Sciatic nerve (tissue), 2 donors: ENCODE results near the gene TPSD1. TPM values are rescaled to one million over a fixed set of nuclear protein-coding genes. Genes with fewer than 3 reads are reported as not detected.
"Not testable (repeated sequence)": the region's sequence is repeated elsewhere in the genome, so short reads cannot be mapped to it uniquely, and the experiment has no call there.

Source experiments
- ATAC-seq: fragments of 200-7000 bp; cut with Tn5 transposase; one replicate; pipeline ENCODE4 v1.9.1; 2020; ENCODE audit warnings: mild to moderate bottlenecking, moderate library complexity
- DNase-seq: peaks from one replicate; pipeline ENCODE4 v3.0.0-alpha.2; 2020; ENCODE audit warnings: low spot score
- intact Hi-C: fragments of 100-400 bp; cut with DNase I; formaldehyde crosslinking; loops from one replicate; pipeline ENCODE4 v1.14.2; 2022
- total RNA-seq: library from RNA; stranded (reverse); fragmentation: NEBNext Ultra II Directional; extraction: Animal tissue kit (Norgen Biotek cat#: 25700); gene quantifications from one replicate; pipeline ENCODE4 v1.2.1, GENCODE V29; 2021
- donor health status: DM: no; HTN: no; CAD: no.
- donor health status: DM: no; HTN: no; CAD: no.

Gene TPSD1
- total RNA-seq: 0.27 TPM

- DNase-seq, ATAC-seq, intact Hi-C loops: not testable (repeated sequence)
These were observed at the start of gene TPSD1 for GRCh38 chr16:1255276-1256122. TSS of gene TPSD1 (plus strand) at chr16:1256069. CDS start at chr16:1256281, 212 bp downstream.

DNA sequence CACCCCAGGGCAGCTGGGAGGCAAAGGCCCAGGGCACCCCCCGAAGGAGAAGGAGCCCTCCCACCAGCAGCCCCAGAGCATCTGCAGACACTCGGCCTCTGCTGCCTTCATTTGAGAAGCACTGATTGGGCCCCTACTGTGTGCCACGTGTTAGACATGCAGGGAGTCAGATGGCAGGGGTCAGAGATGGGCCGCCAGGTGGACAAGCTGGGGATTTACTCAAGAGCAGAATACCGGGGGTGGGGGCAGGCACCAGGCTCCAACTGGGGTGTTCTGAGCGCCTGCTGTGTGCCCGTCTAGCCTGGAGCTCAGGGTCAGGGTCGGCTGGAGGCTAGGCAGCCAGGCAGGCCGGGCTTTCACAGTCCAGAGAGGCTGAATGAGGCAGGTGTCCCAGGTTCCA lies 49.5 kb upstream of the TPSD1 start:
- no peak for ATAC-seq

DNA sequence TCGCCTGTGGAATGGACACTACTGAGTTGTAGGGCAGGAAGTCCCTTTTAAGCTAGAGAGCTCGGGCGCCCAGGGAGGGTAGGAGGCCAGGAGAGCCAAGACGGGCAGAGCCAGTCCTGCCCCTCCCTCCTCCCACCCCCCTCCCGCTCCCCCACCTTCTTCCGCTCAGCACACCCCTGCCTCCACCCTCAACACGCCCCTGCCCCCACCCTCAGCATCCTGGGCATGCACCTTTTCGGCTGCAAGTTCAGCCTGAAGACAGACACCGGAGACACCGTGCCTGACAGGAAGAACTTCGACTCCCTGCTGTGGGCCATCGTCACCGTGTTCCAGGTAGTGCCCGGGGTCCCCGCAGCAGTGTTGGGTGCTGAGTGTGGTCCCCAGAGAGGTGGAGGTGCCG lies 49.1 kb upstream of the TPSD1 start:
- DNase-seq (no peak), ATAC-seq (no peak)
- intact Hi-C loops: no loop called here

More for the DNA sequence above, 49.5 kb upstream of the TPSD1 start:
- intact Hi-C loops: no loop called here
- no peak for DNase-seq

GRCh38 chr16:1208239-1208830 lies 47.5 kb upstream of the TPSD1 start:
- no peak for DNase-seq
- no peak for ATAC-seq
- intact Hi-C loops: no loop called here

DNA sequence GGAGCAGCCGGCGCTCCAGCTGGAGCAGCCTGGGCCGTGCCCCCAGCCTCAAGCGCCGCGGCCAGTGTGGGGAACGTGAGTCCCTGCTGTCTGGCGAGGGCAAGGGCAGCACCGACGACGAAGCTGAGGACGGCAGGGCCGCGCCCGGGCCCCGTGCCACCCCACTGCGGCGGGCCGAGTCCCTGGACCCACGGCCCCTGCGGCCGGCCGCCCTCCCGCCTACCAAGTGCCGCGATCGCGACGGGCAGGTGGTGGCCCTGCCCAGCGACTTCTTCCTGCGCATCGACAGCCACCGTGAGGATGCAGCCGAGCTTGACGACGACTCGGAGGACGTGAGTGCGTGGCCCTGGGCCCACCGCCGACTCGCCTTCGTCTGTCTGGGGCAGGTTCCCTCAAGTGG lies 46.8 kb upstream of the TPSD1 start:
- DNase-seq (no peak), ATAC-seq (no peak)
- intact Hi-C loops: no loop called here

DNA sequence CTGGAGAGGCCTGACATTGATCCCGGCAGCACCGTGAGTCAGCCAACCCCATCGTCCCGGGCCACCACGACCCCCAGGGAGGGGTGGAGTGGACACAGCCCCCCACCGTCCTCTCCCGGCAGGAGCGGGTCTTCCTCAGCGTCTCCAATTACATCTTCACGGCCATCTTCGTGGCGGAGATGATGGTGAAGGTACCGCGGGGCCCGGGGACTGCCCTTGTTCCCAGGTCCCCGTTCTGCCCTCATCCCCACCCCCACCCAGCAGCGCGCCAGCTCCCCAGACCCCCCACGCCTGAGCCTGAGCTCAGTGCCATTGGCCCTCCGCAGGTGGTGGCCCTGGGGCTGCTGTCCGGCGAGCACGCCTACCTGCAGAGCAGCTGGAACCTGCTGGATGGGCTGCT lies 45.4 kb upstream of the TPSD1 start:
- no peak for DNase-seq
- ATAC-seq: no peak
- intact Hi-C loops: no loop called here

DNA sequence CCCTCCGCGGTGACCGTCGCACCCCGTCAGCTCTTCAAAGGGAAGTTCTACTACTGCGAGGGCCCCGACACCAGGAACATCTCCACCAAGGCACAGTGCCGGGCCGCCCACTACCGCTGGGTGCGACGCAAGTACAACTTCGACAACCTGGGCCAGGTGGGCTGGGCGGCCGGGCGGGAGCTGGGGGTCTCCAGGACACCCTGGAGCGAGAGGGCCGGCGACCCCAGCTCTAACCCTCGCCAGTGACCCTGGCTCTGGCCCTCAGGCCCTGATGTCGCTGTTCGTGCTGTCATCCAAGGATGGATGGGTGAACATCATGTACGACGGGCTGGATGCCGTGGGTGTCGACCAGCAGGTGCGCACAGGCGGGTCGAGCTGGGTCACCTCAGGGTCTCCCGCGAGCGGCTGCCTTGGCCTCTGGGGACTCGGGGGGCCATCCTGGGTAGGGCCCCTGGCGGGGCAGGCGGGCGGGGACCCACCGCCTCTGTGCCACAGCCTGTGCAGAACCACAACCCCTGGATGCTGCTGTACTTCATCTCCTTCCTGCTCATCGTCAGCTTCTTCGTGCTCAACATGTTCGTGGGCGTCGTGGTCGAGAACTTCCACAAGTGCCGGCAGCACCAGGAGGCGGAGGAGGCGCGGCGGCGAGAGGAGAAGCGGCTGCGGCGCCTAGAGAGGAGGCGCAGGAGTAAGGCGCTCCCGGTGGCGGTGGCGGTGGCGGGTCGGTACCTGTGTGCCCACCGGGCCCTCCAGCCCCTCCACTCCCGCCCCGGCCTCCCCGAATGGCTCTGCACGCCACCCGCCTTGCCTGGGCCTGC lies 44.2 kb upstream of the TPSD1 start:
- DNase-seq (no peak), ATAC-seq (no peak)
- intact Hi-C loops: no loop called here

DNA sequence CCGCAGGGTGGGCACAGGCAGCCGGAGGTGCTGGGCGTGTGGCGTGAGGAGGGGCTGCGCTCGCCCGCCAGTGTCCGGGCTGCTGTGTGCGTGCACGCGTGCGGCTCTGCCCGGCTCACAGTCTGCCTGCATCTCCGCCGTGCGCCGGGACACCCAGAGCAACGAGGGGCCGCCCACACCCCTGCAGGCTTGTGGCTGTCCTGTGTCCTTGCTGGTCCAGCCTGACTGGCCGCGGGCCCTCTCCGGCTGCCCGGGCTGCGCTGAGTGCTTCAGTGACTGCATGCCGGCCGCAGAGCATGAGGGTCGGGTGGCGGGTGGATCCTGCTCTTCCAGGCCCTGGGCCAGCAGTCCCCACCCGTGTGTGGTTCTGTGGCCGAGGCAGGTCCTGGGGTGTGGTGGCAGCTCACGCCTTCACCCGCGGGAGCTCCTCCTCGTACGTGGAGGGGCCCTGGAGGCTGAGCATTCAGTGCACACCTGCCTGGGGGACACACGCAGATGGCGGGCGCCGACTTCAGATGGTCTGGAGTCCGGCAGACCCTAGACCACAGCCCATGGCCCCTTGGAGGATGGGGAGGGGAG lies 43.2 kb upstream of the TPSD1 start:
- intact Hi-C loops: no loop called here
- DNase-seq (no peak), ATAC-seq (no peak)

DNA sequence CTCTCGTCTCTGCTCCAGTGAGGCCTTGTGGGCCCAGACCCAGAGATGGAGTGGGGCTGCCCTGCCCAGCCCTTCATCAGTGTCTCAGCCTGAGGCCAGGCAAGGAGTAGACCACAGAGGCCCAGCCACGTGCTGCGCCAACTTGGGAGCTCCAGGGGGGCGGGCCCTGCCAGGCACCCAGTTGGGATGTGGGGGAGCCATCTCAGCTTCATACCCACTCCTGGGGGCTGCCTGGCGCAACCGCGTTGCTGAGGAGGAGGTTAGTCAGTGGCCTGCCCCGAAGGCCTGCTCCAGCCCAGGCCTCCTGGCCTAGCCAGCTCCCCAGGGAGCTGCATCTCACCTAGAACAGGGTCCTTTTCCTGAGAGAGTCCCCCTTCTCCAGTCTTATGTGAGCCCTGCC lies 42.6 kb upstream of the TPSD1 start:
- intact Hi-C loops: no loop called here
- DNase-seq: no peak
- ATAC-seq: no peak

DNA sequence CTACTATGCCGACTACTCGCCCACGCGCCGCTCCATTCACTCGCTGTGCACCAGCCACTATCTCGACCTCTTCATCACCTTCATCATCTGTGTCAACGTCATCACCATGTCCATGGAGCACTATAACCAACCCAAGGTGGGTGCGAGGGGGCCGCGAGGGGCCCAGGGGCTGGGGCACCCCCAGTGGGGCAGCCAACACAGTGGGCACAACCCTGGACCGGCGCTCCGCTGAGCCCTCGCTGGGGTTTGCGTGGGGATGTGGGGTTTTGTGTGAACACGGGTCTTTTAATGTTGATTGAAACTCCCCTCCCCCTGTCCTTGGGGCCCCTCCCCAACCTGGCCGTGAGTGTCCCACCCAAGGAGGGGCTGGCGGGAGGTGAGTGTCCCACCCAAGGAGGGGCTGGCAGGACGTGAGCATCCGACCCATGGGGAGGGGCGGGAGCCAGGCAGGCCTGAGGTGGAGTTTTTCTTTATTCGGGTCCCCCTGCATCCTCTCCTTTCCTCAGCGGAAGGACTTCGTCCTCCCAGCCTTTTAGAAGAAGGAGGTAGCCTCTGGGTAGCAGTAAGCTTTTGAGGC lies 42.0 kb upstream of the TPSD1 start:
- no peak for ATAC-seq
- intact Hi-C loops: no loop called here
- DNase-seq: no peak

GRCh38 chr16:1214719-1215118 lies 41.1 kb upstream of the TPSD1 start:
- intact Hi-C loops: no loop called here
- ATAC-seq (no peak), DNase-seq (no peak)

DNA sequence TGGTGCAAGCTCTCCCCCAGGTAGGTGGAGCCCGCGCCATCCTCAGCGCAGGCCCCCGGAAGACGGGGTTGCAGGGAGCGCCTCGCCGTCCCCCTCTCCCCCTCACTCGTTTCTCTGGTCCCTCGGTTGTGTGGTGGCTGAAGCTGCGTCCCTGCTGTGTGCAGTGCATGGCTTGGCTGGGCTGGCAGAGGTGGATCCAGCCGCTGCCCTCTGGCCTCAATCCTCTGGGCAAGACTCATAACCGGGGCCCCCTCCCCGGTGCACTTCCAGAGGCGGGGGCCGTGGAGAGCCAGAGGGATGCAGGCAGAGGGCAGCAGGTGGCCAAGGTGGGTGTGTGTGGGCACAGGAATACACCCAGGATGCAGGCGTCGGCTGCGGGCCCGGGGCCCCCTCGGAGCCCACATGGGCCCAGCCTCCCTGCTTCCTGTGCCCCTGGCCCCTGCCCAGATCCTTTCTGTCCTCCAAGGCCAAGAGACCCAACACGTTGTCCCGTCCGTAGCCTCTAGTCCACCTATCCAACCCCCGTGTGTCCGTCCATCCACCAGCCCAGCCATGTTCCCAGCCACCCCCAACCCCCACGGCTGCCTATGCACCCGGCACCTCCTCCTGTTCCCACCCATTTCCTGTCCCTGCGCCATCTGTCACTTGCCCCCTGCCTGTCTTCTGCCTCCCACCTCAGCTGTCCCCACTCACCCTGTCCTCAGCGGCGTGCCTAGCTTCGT lies 40.1 kb upstream of the TPSD1 start:
- DNase-seq (no peak), ATAC-seq (no peak)
- intact Hi-C loops: no loop called here

DNA sequence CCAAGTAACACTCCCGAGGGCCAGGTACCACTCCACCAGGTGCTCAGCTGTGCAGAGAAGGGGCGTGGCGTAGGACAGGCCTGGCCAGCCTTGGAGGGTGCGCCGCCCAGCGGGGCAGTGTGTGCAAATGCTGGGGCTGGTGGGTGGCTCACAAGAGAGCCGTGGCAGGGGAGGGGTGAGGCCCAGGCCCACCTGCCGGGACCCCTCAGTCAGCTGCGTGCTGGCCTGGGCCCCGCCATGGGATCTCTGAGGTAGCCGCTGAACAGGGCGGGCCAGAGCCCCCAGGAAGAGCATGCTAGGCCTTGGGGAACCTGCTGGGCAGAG lies 39.6 kb upstream of the TPSD1 start:
- intact Hi-C loops: no loop called here
- DNase-seq (no peak), ATAC-seq (no peak)

GRCh38 chr16:1216681-1217400 lies 39.0 kb upstream of the TPSD1 start:
- DNase-seq (no peak), ATAC-seq (no peak)
- intact Hi-C loops: no loop called here

DNA sequence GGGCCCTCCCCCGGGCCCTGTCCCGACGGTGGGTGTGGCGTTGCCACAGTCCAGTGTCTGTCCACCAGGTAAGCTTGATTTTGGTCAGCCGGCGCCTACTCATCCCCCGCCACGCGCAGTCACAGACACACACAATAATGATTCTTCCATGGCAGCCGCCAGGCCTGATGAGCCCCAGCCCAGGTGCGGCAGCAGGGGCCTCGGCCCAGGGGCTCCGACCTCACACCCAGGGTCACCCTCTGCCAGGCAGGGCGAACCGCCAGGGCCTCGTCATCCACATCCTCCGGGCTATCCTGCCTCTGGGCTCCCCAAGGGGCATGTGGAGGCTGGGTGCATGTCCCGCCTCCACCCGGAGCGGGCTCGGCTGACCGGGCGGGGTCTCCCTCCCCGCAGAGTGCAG lies 38.3 kb upstream of the TPSD1 start:
- ATAC-seq: no peak
- intact Hi-C loops: no loop called here
- no peak for DNase-seq

- DNase-seq: no peak
- intact Hi-C loops: no loop called here
- ATAC-seq: no peak
These were observed 37.6 kb upstream of the TPSD1 start for GRCh38 chr16:1218061-1218929.

- DNase-seq (no peak), ATAC-seq (no peak)
- intact Hi-C loops: no loop called here
These were observed 36.8 kb upstream of the TPSD1 start for GRCh38 chr16:1218930-1219611.
